Colonic mucosa (tissue), 4 donors: ENCODE data around the gene SPPL3. TPM values are rescaled to one million over a fixed set of nuclear protein-coding genes. Genes with fewer than 3 reads are reported as not detected.

ENCODE experiments used
- DNase-seq: peaks from one replicate; pipeline ENCODE4 v3.0.0-alpha.2; 2020
- H3K27ac ChIP-seq: fragments of 200-600 bp; one replicate; pipeline ENCODE4 v1.8.0; 2021
- H3K27me3 ChIP-seq: fragments of 200-600 bp; one replicate; pipeline ENCODE4 v1.8.0; 2021
- H3K36me3 ChIP-seq: fragments of 200-600 bp; one replicate; pipeline ENCODE4 v1.8.0; 2021
- H3K4me1 ChIP-seq: fragments of 200-600 bp; one replicate; pipeline ENCODE4 v1.8.0; 2021; ENCODE audit warnings: mild to moderate bottlenecking
- H3K4me3 ChIP-seq: fragments of 200-600 bp; one replicate; pipeline ENCODE4 v1.8.0; 2021
- H3K9ac ChIP-seq, 2 donors: one replicate each; pipeline ENCODE4 v1.7.0; 2013; ENCODE audit warnings: control low read depth in 2 of 2, low read depth in 2 of 2, low read length in 2 of 2
- H3K9me3 ChIP-seq: fragments of 200-600 bp; one replicate; pipeline ENCODE4 v1.8.0; 2021
- CTCF ChIP-seq: fragments of 200-600 bp; IDR thresholded peaks from one replicate; pipeline ENCODE4 v1.8.0; 2022; ENCODE audit warnings: antibody characterized with exemption, mild to moderate bottlenecking
- intact Hi-C: fragments of 100-400 bp; cut with DNase I; formaldehyde crosslinking; loops from one replicate; pipeline ENCODE4 v1.14.1; 2022
- total RNA-seq, 2 donors: library from RNA; stranded (reverse); fragmentation: NEBNext Ultra II Directional in 1 of 2; extraction: Animal tissue kit (Norgen Biotek cat#: 25700) in 1 of 2; gene quantifications; one replicate each; pipeline ENCODE4 v1.2.1, GENCODE V29; 2021
- donor health status: healthy.
- donor health status: DM: no; HTN: no; CAD: no.
- donor health status: DM: no; HTN: no; CAD: no.

The SPPL3 gene
- total RNA-seq, 2 donors from 2014 or later: 44.7 to 55.2 TPM

- no peak for TF ChIP-seq CTCF
- no peak for DNase-seq
- intact Hi-C loops: no loop called here
- Histone ChIP-seq H3K27ac (no peak overlapping the region), H3K4me3 (no peak overlapping the region), H3K9ac (no peak overlapping the region), H3K4me1 (no peaks in the 10 kb centered on the region), H3K27me3 (no peaks in the 10 kb centered on the region), H3K36me3 (no peaks in the 10 kb centered on the region), H3K9me3 (no peaks in the 10 kb centered on the region)
These were observed 114.0 kb downstream of the SPPL3 start for GRCh38 chr12:120790114-120790513.

- no peaks in the 10 kb centered on the region for H3K36me3 ChIP-seq
- no peak for DNase-seq
- no peaks in the 10 kb centered on the region for H3K9me3 ChIP-seq
- no peaks in the 10 kb centered on the region for H3K27me3 ChIP-seq
- no peak for TF ChIP-seq CTCF
- no peak overlapping the region for H3K9ac ChIP-seq
- no peak overlapping the region for H3K4me3 ChIP-seq
- H3K27ac ChIP-seq: no peak overlapping the region
- H3K4me1 ChIP-seq: no peaks in the 10 kb centered on the region
- intact Hi-C loops: no loop called here
These were observed 116.3 kb downstream of the SPPL3 start for GRCh38 chr12:120787889-120788288.

GRCh38 chr12:120784804-120785203 is 119.4 kb downstream of the SPPL3 start:
- Histone ChIP-seq H3K9me3 (no peaks in the 10 kb centered on the region), H3K9ac (no peak overlapping the region), H3K4me1 (no peaks in the 10 kb centered on the region), H3K27me3 (no peaks in the 10 kb centered on the region), H3K27ac (no peak overlapping the region), H3K36me3 (no peaks in the 10 kb centered on the region), H3K4me3 (no peak overlapping the region)
- TF ChIP-seq CTCF: no peak
- DNase-seq: no peak
- intact Hi-C loops: no loop called here

GRCh38 chr12:120783197-120783596 is 121.0 kb downstream of the SPPL3 start:
- no peak for TF ChIP-seq CTCF
- Histone ChIP-seq H3K9me3 (no peaks in the 10 kb centered on the region), H3K27ac (no peak overlapping the region), H3K27me3 (no peaks in the 10 kb centered on the region), H3K4me3 (no peak overlapping the region), H3K9ac (no peak overlapping the region), H3K36me3 (no peaks in the 10 kb centered on the region), H3K4me1 (no peaks in the 10 kb centered on the region)
- no peak for DNase-seq
- intact Hi-C loops: no loop called here

- H3K9ac ChIP-seq: no peak overlapping the region
- no peak for TF ChIP-seq CTCF
- H3K27ac ChIP-seq: no peak overlapping the region
- H3K36me3 ChIP-seq: no peaks in the 10 kb centered on the region
- intact Hi-C loops: no loop called here
- no peaks in the 10 kb centered on the region for H3K9me3 ChIP-seq
- H3K27me3 ChIP-seq: no peaks in the 10 kb centered on the region
- H3K4me1 ChIP-seq: no peaks in the 10 kb centered on the region
- DNase-seq: no peak
- H3K4me3 ChIP-seq: no peak overlapping the region
These were observed 128.2 kb downstream of the SPPL3 start for GRCh38 chr12:120775862-120776552.
